Activated effector memory CD4-positive, alpha-beta T cell treated with Interleukin-2 at 50 U/mL for 16 hours (primary cell): Measurements from ENCODE around the gene NEK7.

Experiments
- DNase-seq: peaks from one replicate; pipeline ENCODE4 v3.0.0-alpha.2; 2020

Gene NEK7

DNA sequence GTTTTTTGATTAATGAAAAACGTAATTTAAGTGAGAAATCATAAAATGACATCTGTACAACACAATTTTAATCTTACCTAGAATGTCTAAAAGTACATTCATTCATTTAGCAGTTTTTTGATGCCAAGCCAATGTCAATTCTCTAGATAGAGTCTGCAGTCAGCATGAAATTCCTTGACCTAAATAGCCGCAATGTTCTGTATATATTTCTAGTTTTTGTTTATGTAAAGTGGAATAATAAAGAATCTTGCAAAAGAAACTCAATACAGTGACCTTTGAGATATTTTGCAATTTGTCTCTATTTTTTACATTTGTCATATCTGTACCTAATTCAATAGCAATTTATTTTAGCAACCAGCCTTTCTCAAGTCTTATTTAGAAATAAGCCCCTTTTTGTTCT is 207.7 kb downstream of the NEK7 start:
- no peak for DNase-seq

DNA sequence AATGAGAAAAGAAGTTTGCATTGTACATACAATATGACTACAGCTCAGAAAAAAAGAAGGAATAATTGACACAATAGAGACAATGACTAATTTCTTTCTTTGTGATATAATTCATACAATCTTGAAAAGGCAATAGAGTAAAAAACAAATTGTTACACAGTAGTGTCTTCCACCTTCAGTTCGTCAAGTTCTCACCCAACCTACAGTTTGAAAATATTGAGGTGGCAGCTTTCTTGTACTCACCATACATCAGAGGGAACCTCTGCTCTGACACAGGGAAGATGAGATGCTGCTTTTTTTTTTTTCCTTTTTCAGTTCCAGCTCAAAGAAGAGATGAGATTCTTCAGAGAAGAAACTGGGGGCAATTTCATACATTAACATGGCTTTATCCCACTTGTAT is 210.5 kb downstream of the NEK7 start:
- DNase-seq, result no peak

DNA sequence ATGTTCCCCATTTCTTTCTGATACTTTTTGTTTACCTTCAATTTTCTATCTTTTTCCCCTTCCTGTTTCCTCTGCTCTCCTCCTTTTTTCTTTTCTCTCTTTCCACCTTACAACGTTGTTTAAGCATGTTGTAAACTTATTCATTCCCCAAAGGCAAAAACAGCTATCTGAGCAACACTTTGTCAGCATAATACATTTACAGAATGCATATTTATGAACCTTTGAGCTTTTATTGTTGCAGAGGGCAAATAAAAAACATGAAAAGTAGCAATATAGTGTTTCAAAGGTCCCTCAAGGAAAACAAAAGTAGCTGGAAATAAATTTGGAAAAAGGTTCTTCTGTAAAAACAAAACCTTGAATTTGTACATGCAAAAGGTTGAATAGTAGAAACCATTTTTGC is 214.2 kb downstream of the NEK7 start:
- no peak for DNase-seq
